Heart left ventricle (tissue), 13 donors: ENCODE measurements around the gene UBE2U.

Experiments
- POLR2A ChIP-seq, 2 donors: fragments of 450-650 bp; IDR thresholded peaks; one replicate each; pipeline ENCODE4 v1.6.1; 2017; ENCODE audit warnings: antibody characterized with exemption in 2 of 2, mild to moderate bottlenecking in 2 of 2, moderate library complexity in 2 of 2
- TF ChIP-seq, protein P1 (sequence below), 12 donors: fragments of 200-600 bp; sonication (generic) in 4 of 12; IDR thresholded peaks; one replicate each; pipeline versions ENCODE4 v1.5.0 to v1.8.0; 2018 to 2022; ENCODE audit warnings: antibody characterized with exemption in 12 of 12, mild to moderate bottlenecking in 5 of 12
- donor health status: ischemic (EF 13 %, LVEDD 7.1; RV severe dilation, severe dysfunction).
- donor health status: DM: no; HTN: yes; CAD: no.
- donor health status: DM: no; HTN: no; CAD: no.
- donor health status: ischemic (EF 25% LVEDD 6.9; RV normal size, moderate dysfunction).
- donor health status: ischemic (EF 25% LVEDD 5.7; RV mildly dilated, moderate dysfunction).
- donor health status: ischemic (EF 35%, LVEDD 5.7; RV mildly dilated, moderate dysfunction).
- donor health status: nonischemic (EF 11% LVEDD 7.7; RV severe dilation, severe dysfunction).
- donor health status: DM: yes; HTN: yes; CAD: no.
- donor health status: PGD.
- donor health status: ischemic (EF 29% LVEDD 5.4; RV normal size, mild dysfunction).
- donor health status: nonischemic (EF 23%, LVEDD 6.1; RV moderate dilation, normal function).

DNA sequence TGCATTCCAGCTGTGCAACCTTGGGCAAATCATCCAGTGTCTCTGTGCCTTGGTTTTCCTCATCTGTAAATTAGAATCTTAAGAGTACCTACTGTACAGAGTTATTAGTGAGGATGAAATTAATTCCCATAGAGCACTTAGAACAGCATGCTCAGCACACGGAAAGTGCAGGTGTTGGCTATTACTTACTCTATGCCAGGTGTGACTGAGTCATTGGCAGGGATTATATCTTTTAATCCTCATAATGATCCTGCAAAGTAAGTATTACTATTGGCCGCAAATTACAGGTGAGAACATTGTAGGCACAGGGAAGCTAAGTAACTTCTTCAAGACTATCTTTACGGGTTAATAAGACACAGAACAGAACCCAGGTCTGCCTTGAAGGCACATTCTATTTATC is 6.3 kb upstream of the UBE2U start:
- TF ChIP-seq, protein P1, sequence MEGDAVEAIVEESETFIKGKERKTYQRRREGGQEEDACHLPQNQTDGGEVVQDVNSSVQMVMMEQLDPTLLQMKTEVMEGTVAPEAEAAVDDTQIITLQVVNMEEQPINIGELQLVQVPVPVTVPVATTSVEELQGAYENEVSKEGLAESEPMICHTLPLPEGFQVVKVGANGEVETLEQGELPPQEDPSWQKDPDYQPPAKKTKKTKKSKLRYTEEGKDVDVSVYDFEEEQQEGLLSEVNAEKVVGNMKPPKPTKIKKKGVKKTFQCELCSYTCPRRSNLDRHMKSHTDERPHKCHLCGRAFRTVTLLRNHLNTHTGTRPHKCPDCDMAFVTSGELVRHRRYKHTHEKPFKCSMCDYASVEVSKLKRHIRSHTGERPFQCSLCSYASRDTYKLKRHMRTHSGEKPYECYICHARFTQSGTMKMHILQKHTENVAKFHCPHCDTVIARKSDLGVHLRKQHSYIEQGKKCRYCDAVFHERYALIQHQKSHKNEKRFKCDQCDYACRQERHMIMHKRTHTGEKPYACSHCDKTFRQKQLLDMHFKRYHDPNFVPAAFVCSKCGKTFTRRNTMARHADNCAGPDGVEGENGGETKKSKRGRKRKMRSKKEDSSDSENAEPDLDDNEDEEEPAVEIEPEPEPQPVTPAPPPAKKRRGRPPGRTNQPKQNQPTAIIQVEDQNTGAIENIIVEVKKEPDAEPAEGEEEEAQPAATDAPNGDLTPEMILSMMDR (IDR thresholded peaks at IDR 0.05), result no peak
- TF ChIP-seq POLR2A (IDR thresholded peaks at IDR 0.05), result no peak
